Measurements from ENCODE around the gene S1PR5. TPM values are rescaled to one million over a fixed set of nuclear protein-coding genes. Genes with fewer than 3 reads are reported as not detected.

The S1PR5 gene
- total and polyA plus RNA-seq, 10 of the 15 experiments (the other 5 are each of a cell fraction or from before 2014, with no cell fraction given) = 0.04 TPM; not detected in 9

GRCh38 chr19:10550336-10550735, 33.1 kb upstream of the S1PR5 start:
- peak; percentile 51 for ATAC-seq
- Histone ChIP-seq H3K4me3 (no peak overlapping the region), H3K79me2 (ENCODE audit: control insufficient read depth, insufficient read depth, low read length) (no peaks in the 10 kb centered on the region; the same call in 1 of the 2 replicates), H3K27me3 (replicated peaks in 1 of 2; ENCODE audit: control insufficient read depth in 2 of 2, insufficient read depth in 2 of 2, low read length in 1 of 2) (no peaks in the 10 kb centered on the region), H2AFZ (ENCODE audit: control insufficient read depth, low read depth, low read length) (no peak overlapping the region), H3K4me2 (ENCODE audit: control insufficient read depth, insufficient read depth) (no peak overlapping the region), H3K9ac (ENCODE audit: control insufficient read depth, insufficient read depth, low read length) (no peak overlapping the region), H3K9me3 (replicated peaks; ENCODE audit: control insufficient read depth, insufficient read depth, low read length) (no peaks in the 10 kb centered on the region; the same call in 2 of the 3 replicates), H3K4me1 (ENCODE audit: control insufficient read depth, insufficient read depth, low read length) (peaks cover 42% of the 10 kb centered on the region), H3K36me3 (ENCODE audit: control insufficient read depth in 2 of 2, insufficient read depth in 2 of 2, low read length in 1 of 2) (peaks cover 22 to 25% of the 10 kb centered on the region in 2 experiments), H4K20me1 (ENCODE audit: control insufficient read depth, insufficient read depth) (no peaks in the 10 kb centered on the region), H3K27ac (ENCODE audit: control insufficient read depth, insufficient read depth) (peak overlapping the region; percentile 42)
- ChIA-PET POLR2A (no interaction called here), RAD21 (ENCODE audit: unreplicated experiment) (no interaction called here), SMC1A (ENCODE audit: uncharacterized antibody, unreplicated experiment) (no interaction called here), CTCF (interaction anchor here (1.8 kb wide), 1 partner anchor 271 kb away, joined by 4 read pairs; no protein-coding TSS in a partner anchor)
- BruUV-seq (replicated peaks) = no TSS peak
- in situ Hi-C loops (cut with MboI) = no loop called here
- WGBS (ENCODE audit: insufficient coverage, insufficient replicate concordance, low lambda C conversion rate, missing lambda C conversion rate) = 54% methylated on average over 5 of the region's 6 CpGs
- peak; percentile 78 for FAIRE-seq
- DNase-seq (ENCODE audit: low read depth, low spot score) = no peak
- intact Hi-C loops (cut with micrococcal nuclease; ENCODE audit: unreplicated experiment) = no loop called here
- TF ChIP-seq POLR2AphosphoS2 (IDR thresholded peaks at IDR 0.05; ENCODE audit: low read depth, low read length) = no peak
- no peak for TF ChIP-seq SPI1 (IDR thresholded peaks at IDR 0.05; ENCODE audit: borderline replicate concordance, insufficient read depth, low read depth, low read length)
- TF ChIP-seq, protein P1, sequence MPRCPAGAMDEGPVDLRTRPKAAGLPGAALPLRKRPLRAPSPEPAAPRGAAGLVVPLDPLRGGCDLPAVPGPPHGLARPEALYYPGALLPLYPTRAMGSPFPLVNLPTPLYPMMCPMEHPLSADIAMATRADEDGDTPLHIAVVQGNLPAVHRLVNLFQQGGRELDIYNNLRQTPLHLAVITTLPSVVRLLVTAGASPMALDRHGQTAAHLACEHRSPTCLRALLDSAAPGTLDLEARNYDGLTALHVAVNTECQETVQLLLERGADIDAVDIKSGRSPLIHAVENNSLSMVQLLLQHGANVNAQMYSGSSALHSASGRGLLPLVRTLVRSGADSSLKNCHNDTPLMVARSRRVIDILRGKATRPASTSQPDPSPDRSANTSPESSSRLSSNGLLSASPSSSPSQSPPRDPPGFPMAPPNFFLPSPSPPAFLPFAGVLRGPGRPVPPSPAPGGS (IDR thresholded peaks at IDR 0.05; ENCODE audit: borderline replicate concordance, insufficient read depth, low read depth, low read length, poor library complexity, severe bottlenecking) = no peak
- no peak for TF ChIP-seq SIX5 (IDR thresholded peaks at IDR 0.05; ENCODE audit: low read depth, low read length, severe bottlenecking)
- TF ChIP-seq SKIL (IDR thresholded peaks at IDR 0.05; ENCODE audit: low read depth, poor library complexity, severe bottlenecking) = no peak
- no peak for TF ChIP-seq ZNF274 (IDR thresholded peaks at IDR 0.05; ENCODE audit: insufficient read depth, insufficient read length)
- 0 out of 2 replicates have a peak, but pooled peaks have one; percentile 33 for TF ChIP-seq SMARCA5 (IDR thresholded peaks at IDR 0.05)
- TF ChIP-seq PKNOX1 (IDR thresholded peaks at IDR 0.05) = peak; percentile 85
- TF ChIP-seq PML (IDR thresholded peaks at IDR 0.05; ENCODE audit: low read length) = no peak
- TF ChIP-seq RELB (IDR thresholded peaks at IDR 0.05; ENCODE audit: low read depth) = peak; percentile 48; the same call in 1 of the 2 replicates
- no peak for TF ChIP-seq E2F8 (IDR thresholded peaks at IDR 0.05; ENCODE audit: low read depth, partially characterized antibody)
- no peak for TF ChIP-seq ZNF24 (IDR thresholded peaks at IDR 0.05)
- no peak for TF ChIP-seq NFIC (IDR thresholded peaks at IDR 0.05; ENCODE audit: low read depth, low read length)
- no peak for TF ChIP-seq MYC (IDR thresholded peaks at IDR 0.05; ENCODE audit: insufficient read depth, insufficient read length, insufficient replicate concordance, low read length, severe bottlenecking)
- TF ChIP-seq IKZF2 (IDR thresholded peaks at IDR 0.05) = no peak; a peak in 1 of 4 replicates

Measured in GM12878 (cell line).